A549 (cell line): Measurements from ENCODE around the gene ZNF266. TPM values are rescaled to one million over a fixed set of nuclear protein-coding genes. Genes with fewer than 3 reads are reported as not detected.

Experiments
- polyA plus RNA-seq, 4 experiments: library from polyadenylated mRNA; depleted of rRNA in 3 of 4; stranded (reverse); fragments of >200 nt; fragmentation: RNase III in 1 of 4; extraction: RNeasy Plus Mini Kit Qiagen cat#74134 plus additional on column Dnase treatment in 1 of 4; gene quantifications; 2 replicates in 3 of 4; 3 replicates in 1 of 4; pipeline ENCODE4 v1.2.3, GENCODE V29; 2011 to 2017

ZNF266 gene
- polyA plus RNA-seq, 2 of the 4 experiments (the other 2 are of a cell fraction): 4.8 to 11.8 TPM

Other genes with a start within 250 kb of the ZNF266 start
- gene OR7D4, start 216.0 kb downstream of the ZNF266 start, polyA plus RNA-seq (2011; rRNA removed): not detected in 2 replicates
- gene OR7D4, start 216.0 kb downstream of the ZNF266 start, polyA plus RNA-seq (2017; fragmentation: RNase III; extraction: RNeasy Plus Mini Kit Qiagen cat#74134 plus additional on column Dnase treatment): not detected in 3 replicates
- gene OR7E24, start 184.6 kb downstream of the ZNF266 start, polyA plus RNA-seq (2011; rRNA removed): not detected in 2 replicates
- gene OR7E24, start 184.6 kb downstream of the ZNF266 start, polyA plus RNA-seq (2017; fragmentation: RNase III; extraction: RNeasy Plus Mini Kit Qiagen cat#74134 plus additional on column Dnase treatment): not detected in 3 replicates
- gene ZNF699, start 125.7 kb downstream of the ZNF266 start, polyA plus RNA-seq (2011; rRNA removed): 1.6 and 2.5 TPM in 2 replicates
- 1.1 to 1.6 TPM (median 1.1 TPM) in 3 replicates for gene ZNF699, start 125.7 kb downstream of the ZNF266 start, polyA plus RNA-seq (2017; fragmentation: RNase III; extraction: RNeasy Plus Mini Kit Qiagen cat#74134 plus additional on column Dnase treatment)
- gene ZNF559, start 111.4 kb downstream of the ZNF266 start, polyA plus RNA-seq (2011; rRNA removed): 14.6 and 16.2 TPM in 2 replicates
- 4.6 to 5.2 TPM (median 5.0 TPM) in 3 replicates for gene ZNF559, start 111.4 kb downstream of the ZNF266 start, polyA plus RNA-seq (2017; fragmentation: RNase III; extraction: RNeasy Plus Mini Kit Qiagen cat#74134 plus additional on column Dnase treatment)
- 2.6 and 2.7 TPM in 2 replicates for gene ZNF177, start 72.6 kb downstream of the ZNF266 start, polyA plus RNA-seq (2011; rRNA removed)
- 0.46 to 0.72 TPM (median 0.49 TPM) in 3 replicates for gene ZNF177, start 72.6 kb downstream of the ZNF266 start, polyA plus RNA-seq (2017; fragmentation: RNase III; extraction: RNeasy Plus Mini Kit Qiagen cat#74134 plus additional on column Dnase treatment)
- gene ZNF560, start 63.0 kb upstream of the ZNF266 start, polyA plus RNA-seq (2011; rRNA removed): not detected in 2 replicates
- gene ZNF560, start 63.0 kb upstream of the ZNF266 start, polyA plus RNA-seq (2017; fragmentation: RNase III; extraction: RNeasy Plus Mini Kit Qiagen cat#74134 plus additional on column Dnase treatment): not detected in 3 replicates
- gene ZNF426, start 103.1 kb upstream of the ZNF266 start, polyA plus RNA-seq (2011; rRNA removed): 2.7 and 3.0 TPM in 2 replicates
- 0.88 to 1.5 TPM (median 0.99 TPM) in 3 replicates for gene ZNF426, start 103.1 kb upstream of the ZNF266 start, polyA plus RNA-seq (2017; fragmentation: RNase III; extraction: RNeasy Plus Mini Kit Qiagen cat#74134 plus additional on column Dnase treatment)
- 8.5 and 9.8 TPM in 2 replicates for gene ZNF121, start 148.9 kb upstream of the ZNF266 start, polyA plus RNA-seq (2011; rRNA removed)
- gene ZNF121, start 148.9 kb upstream of the ZNF266 start, polyA plus RNA-seq (2017; fragmentation: RNase III; extraction: RNeasy Plus Mini Kit Qiagen cat#74134 plus additional on column Dnase treatment): 5.1 to 6.4 TPM (median 5.1 TPM) in 3 replicates
- gene ZNF561, start 185.7 kb upstream of the ZNF266 start, polyA plus RNA-seq (2011; rRNA removed): 21.8 and 22.0 TPM in 2 replicates
- 18.0 to 22.2 TPM (median 18.9 TPM) in 3 replicates for gene ZNF561, start 185.7 kb upstream of the ZNF266 start, polyA plus RNA-seq (2017; fragmentation: RNase III; extraction: RNeasy Plus Mini Kit Qiagen cat#74134 plus additional on column Dnase treatment)
- gene ZNF562, start 239.5 kb upstream of the ZNF266 start, polyA plus RNA-seq (2011; rRNA removed): 14.0 and 16.1 TPM in 2 replicates
- gene ZNF562, start 239.5 kb upstream of the ZNF266 start, polyA plus RNA-seq (2017; fragmentation: RNase III; extraction: RNeasy Plus Mini Kit Qiagen cat#74134 plus additional on column Dnase treatment): 8.5 to 10.6 TPM (median 10.4 TPM) in 3 replicates